SK-N-SH treated with all-trans-retinoic acid at 6 μM for 48 hours (cell line): ENCODE results near the gene BLOC1S1.

Source experiments
- ATAC-seq: fragments of 200-7000 bp; cut with Tn5 transposase; 3 replicates; pipeline ENCODE4 v1.9.1; 2020; ENCODE audit warnings: mild to moderate bottlenecking, moderate library complexity
- ARNTL ChIP-seq: fragments of 450-650 bp; formaldehyde crosslinking; IDR thresholded peaks from 2 replicates; pipeline ENCODE4 v1.5.0; 2020; ENCODE audit warnings: low read depth, mild to moderate bottlenecking, moderate library complexity, borderline replicate concordance
- BACH2 ChIP-seq: fragments of 250-450 bp; sonication (Bioruptor Pico); IDR thresholded peaks from 2 replicates; pipeline ENCODE4 v1.9.0; 2021; ENCODE audit warnings: mild to moderate bottlenecking, borderline replicate concordance
- CSDC2 ChIP-seq: fragments of 250-450 bp; sonication (Bioruptor Pico); IDR thresholded peaks from 2 replicates; pipeline ENCODE4 v1.5.0; 2020; ENCODE audit warnings: mild to moderate bottlenecking, moderate library complexity
- ESRRG ChIP-seq: fragments of 250-450 bp; sonication (Bioruptor Pico); IDR thresholded peaks from 2 replicates; pipeline ENCODE4 v1.6.1; 2021; ENCODE audit warnings: mild to moderate bottlenecking
- GLIS3 ChIP-seq: fragments of 250-450 bp; sonication (Bioruptor Pico); IDR thresholded peaks from 2 replicates; pipeline ENCODE4 v1.5.0; 2020; ENCODE audit warnings: mild to moderate bottlenecking, moderate library complexity
- ISL1 ChIP-seq: fragments of 250-450 bp; sonication (Bioruptor Pico); IDR thresholded peaks from 2 replicates; pipeline ENCODE4 v2.1.2; 2022; ENCODE audit warnings: mild to moderate bottlenecking, moderate library complexity
- PATZ1 ChIP-seq: fragments of 250-450 bp; sonication (Bioruptor Pico); IDR thresholded peaks from 2 replicates; pipeline ENCODE4 v1.8.0; 2020; ENCODE audit warnings: mild to moderate bottlenecking, moderate library complexity, borderline replicate concordance
- POU6F1 ChIP-seq: fragments of 250-450 bp; sonication (Bioruptor Pico); IDR thresholded peaks from 2 replicates; pipeline ENCODE4 v1.8.0; 2021; ENCODE audit warnings: low read depth, mild to moderate bottlenecking, moderate library complexity, borderline replicate concordance
- PPARA ChIP-seq: fragments of 250-450 bp; sonication (Bioruptor Pico); IDR thresholded peaks from 2 replicates; pipeline ENCODE4 v1.5.0; 2020; ENCODE audit warnings: mild to moderate bottlenecking, borderline replicate concordance
- SNAI2 ChIP-seq: fragments of 250-450 bp; sonication (Bioruptor Pico); IDR thresholded peaks from 2 replicates; pipeline ENCODE4 v1.5.0; 2020; ENCODE audit warnings: mild to moderate bottlenecking, moderate library complexity
- TCF4 ChIP-seq: fragments of 250-450 bp; sonication (Bioruptor Pico); IDR thresholded peaks from 2 replicates; pipeline ENCODE4 v1.8.0; 2021; ENCODE audit warnings: mild to moderate bottlenecking, moderate library complexity, borderline replicate concordance
- TOX ChIP-seq: fragments of 250-450 bp; sonication (Bioruptor Pico); IDR thresholded peaks from 2 replicates; pipeline ENCODE4 v1.8.0; 2021; ENCODE audit warnings: mild to moderate bottlenecking, moderate library complexity, borderline replicate concordance
- ZC3H10 ChIP-seq: fragments of 250-450 bp; sonication (Bioruptor Pico); IDR thresholded peaks from 2 replicates; pipeline ENCODE4 v1.5.1; 2021; ENCODE audit warnings: mild to moderate bottlenecking, moderate library complexity
- ZFP3 ChIP-seq: fragments of 250-450 bp; sonication (Bioruptor Pico); IDR thresholded peaks from 2 replicates; pipeline ENCODE4 v1.5.0; 2020; ENCODE audit warnings: mild to moderate bottlenecking, moderate library complexity
- ZFP30 ChIP-seq: fragments of 450-650 bp; formaldehyde crosslinking; IDR thresholded peaks from 2 replicates; pipeline ENCODE4 v1.5.0; 2022; ENCODE audit warnings: mild to moderate bottlenecking, moderate library complexity
- ZNF565 ChIP-seq: fragments of 450-650 bp; formaldehyde crosslinking; conservative IDR thresholded peaks from 2 replicates; pipeline ENCODE4 v1.5.0; 2020; ENCODE audit warnings: low read depth, mild to moderate bottlenecking, moderate library complexity
- ZNF70 ChIP-seq: fragments of 450-650 bp; formaldehyde crosslinking; IDR thresholded peaks from 2 replicates; pipeline ENCODE4 v1.5.0; 2020; ENCODE audit warnings: mild to moderate bottlenecking, moderate library complexity
- ZNF8 ChIP-seq: fragments of 450-650 bp; formaldehyde crosslinking; IDR thresholded peaks from 2 replicates; pipeline ENCODE4 v1.5.0; 2020; ENCODE audit warnings: mild to moderate bottlenecking, moderate library complexity
- TF ChIP-seq, protein P1 (sequence below): fragments of 250-450 bp; sonication (Bioruptor Pico); IDR thresholded peaks from 2 replicates; pipeline ENCODE4 v1.5.1; 2020; ENCODE audit warnings: low read depth, mild to moderate bottlenecking, moderate library complexity
- TF ChIP-seq, protein P2 (sequence below): fragments of 250-450 bp; sonication (Bioruptor Pico); IDR thresholded peaks from 2 replicates; pipeline ENCODE4 v1.5.1; 2021; ENCODE audit warnings: mild to moderate bottlenecking, moderate library complexity
- TF ChIP-seq, protein P3 (sequence below): fragments of 250-450 bp; sonication (Bioruptor Pico); IDR thresholded peaks from 2 replicates; pipeline ENCODE4 v1.5.0; 2020; ENCODE audit warnings: mild to moderate bottlenecking, moderate library complexity

BLOC1S1 gene

DNA sequence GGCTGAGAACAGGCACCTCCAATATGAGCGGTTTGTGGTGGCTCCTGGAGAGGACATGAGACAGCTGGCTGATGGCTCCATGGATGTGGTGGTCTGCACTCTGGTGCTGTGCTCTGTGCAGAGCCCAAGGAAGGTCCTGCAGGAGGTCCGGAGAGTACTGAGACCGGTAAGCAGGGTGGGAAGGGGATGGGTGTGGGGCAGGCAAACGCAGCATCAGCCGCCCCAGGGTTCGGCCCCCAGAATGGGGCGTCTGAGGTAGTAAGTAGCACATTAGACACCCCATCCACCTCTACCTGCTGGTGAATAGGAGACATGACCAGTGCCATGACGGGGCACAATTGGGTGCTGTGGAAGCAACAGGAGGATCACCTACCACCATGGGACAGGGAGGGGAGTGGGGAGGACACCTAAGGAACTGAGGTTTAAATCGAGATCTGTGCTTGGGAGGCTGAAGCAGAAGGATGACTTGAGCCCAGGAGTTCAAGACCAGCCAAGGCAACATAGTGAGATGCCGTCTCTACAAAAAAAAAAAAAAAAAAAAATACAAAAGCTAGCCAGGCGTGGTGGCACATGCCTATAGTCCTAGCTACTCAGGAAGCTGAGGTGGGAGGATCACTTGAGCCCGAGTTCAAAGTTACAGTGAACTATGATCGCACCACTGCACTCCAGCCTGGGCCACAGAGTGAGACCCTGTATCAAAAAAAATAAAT, 33.6 kb upstream of the BLOC1S1 start:
- TF ChIP-seq ZFP30 (CRISPR knock-in tag) (no peak), ARNTL (CRISPR knock-in tag) (no peak), ZC3H10 (CRISPR knock-in tag) (no peak), GLIS3 (CRISPR knock-in tag) (no peak), ZNF565 (CRISPR knock-in tag) (no peak), CSDC2 (CRISPR knock-in tag) (no peak), PATZ1 (CRISPR knock-in tag) (no peak), POU6F1 (CRISPR knock-in tag) (no peak), BACH2 (CRISPR knock-in tag) (no peak), PPARA (CRISPR knock-in tag) (no peak), ISL1 (CRISPR knock-in tag) (no peak), TOX (CRISPR knock-in tag) (no peak), SNAI2 (CRISPR knock-in tag) (no peak), ZNF70 (no peak), ZFP3 (CRISPR knock-in tag) (no peak)
- TF ChIP-seq, protein P1, sequence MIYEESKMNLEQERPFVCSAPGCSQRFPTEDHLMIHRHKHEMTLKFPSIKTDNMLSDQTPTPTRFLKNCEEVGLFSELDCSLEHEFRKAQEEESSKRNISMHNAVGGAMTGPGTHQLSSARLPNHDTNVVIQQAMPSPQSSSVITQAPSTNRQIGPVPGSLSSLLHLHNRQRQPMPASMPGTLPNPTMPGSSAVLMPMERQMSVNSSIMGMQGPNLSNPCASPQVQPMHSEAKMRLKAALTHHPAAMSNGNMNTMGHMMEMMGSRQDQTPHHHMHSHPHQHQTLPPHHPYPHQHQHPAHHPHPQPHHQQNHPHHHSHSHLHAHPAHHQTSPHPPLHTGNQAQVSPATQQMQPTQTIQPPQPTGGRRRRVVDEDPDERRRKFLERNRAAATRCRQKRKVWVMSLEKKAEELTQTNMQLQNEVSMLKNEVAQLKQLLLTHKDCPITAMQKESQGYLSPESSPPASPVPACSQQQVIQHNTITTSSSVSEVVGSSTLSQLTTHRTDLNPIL (CRISPR knock-in tag): no peak
- TF ChIP-seq, protein P2, sequence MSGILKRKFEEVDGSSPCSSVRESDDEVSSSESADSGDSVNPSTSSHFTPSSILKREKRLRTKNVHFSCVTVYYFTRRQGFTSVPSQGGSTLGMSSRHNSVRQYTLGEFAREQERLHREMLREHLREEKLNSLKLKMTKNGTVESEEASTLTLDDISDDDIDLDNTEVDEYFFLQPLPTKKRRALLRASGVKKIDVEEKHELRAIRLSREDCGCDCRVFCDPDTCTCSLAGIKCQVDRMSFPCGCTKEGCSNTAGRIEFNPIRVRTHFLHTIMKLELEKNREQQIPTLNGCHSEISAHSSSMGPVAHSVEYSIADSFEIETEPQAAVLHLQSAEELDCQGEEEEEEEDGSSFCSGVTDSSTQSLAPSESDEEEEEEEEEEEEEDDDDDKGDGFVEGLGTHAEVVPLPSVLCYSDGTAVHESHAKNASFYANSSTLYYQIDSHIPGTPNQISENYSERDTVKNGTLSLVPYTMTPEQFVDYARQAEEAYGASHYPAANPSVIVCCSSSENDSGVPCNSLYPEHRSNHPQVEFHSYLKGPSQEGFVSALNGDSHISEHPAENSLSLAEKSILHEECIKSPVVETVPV: no peak
- no peak; the same call in 2 of the 3 replicates for ATAC-seq

GRCh38 chr12:55683676-55684075, 32.2 kb upstream of the BLOC1S1 start:
- ATAC-seq: no peak
- TF ChIP-seq ESRRG (CRISPR knock-in tag) (no peak), ZFP3 (CRISPR knock-in tag) (no peak), ZNF70 (no peak), ISL1 (CRISPR knock-in tag) (no peak)

- no peak for ATAC-seq
- TF ChIP-seq ZNF8 (CRISPR knock-in tag) (no peak), PATZ1 (CRISPR knock-in tag) (no peak), ISL1 (CRISPR knock-in tag) (no peak), ZNF565 (CRISPR knock-in tag) (no peak), ZNF70 (no peak), TCF4 (CRISPR knock-in tag) (no peak), ARNTL (CRISPR knock-in tag) (no peak), TOX (CRISPR knock-in tag) (no peak), CSDC2 (CRISPR knock-in tag) (no peak), ESRRG (CRISPR knock-in tag) (no peak)
- TF ChIP-seq, protein P1 (CRISPR knock-in tag): no peak
- TF ChIP-seq, protein P3, sequence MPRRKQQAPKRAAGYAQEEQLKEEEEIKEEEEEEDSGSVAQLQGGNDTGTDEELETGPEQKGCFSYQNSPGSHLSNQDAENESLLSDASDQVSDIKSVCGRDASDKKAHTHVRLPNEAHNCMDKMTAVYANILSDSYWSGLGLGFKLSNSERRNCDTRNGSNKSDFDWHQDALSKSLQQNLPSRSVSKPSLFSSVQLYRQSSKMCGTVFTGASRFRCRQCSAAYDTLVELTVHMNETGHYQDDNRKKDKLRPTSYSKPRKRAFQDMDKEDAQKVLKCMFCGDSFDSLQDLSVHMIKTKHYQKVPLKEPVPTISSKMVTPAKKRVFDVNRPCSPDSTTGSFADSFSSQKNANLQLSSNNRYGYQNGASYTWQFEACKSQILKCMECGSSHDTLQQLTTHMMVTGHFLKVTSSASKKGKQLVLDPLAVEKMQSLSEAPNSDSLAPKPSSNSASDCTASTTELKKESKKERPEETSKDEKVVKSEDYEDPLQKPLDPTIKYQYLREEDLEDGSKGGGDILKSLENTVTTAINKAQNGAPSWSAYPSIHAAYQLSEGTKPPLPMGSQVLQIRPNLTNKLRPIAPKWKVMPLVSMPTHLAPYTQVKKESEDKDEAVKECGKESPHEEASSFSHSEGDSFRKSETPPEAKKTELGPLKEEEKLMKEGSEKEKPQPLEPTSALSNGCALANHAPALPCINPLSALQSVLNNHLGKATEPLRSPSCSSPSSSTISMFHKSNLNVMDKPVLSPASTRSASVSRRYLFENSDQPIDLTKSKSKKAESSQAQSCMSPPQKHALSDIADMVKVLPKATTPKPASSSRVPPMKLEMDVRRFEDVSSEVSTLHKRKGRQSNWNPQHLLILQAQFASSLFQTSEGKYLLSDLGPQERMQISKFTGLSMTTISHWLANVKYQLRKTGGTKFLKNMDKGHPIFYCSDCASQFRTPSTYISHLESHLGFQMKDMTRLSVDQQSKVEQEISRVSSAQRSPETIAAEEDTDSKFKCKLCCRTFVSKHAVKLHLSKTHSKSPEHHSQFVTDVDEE (CRISPR knock-in tag): no peak
These were observed 31.0 kb upstream of the BLOC1S1 start for GRCh38 chr12:55684761-55685370.
